Measurements from ENCODE around the gene TOR3A. TPM values are rescaled to one million over a fixed set of nuclear protein-coding genes. Genes with fewer than 3 reads are reported as not detected.

Gene TOR3A
- total and polyA plus RNA-seq, 2 of the 13 experiments (the other 11 are each of a cell fraction or from before 2014, with no cell fraction given) = 14.7 to 28.4 TPM

- TF ChIP-seq ZNF292 (CRISPR knock-in tag; IDR thresholded peaks at IDR 0.05; ENCODE audit: borderline replicate concordance, low read depth) (no peak), ZNF556 (CRISPR knock-in tag; IDR thresholded peaks at IDR 0.05; ENCODE audit: borderline replicate concordance) (peak; percentile 31; the same call in 1 of the 2 replicates), KAT8 (CRISPR knock-in tag; IDR thresholded peaks at IDR 0.05) (peak; percentile 57; the same call in 1 of the 2 replicates), GTF3A (CRISPR knock-in tag; conservative IDR thresholded peaks at IDR 0.05) (peak; percentile 70), ZNF430 (CRISPR knock-in tag; IDR thresholded peaks at IDR 0.05) (no peak), ATF5 (CRISPR knock-in tag; IDR thresholded peaks at IDR 0.05; ENCODE audit: low read depth) (no peak), ZNF282 (IDR thresholded peaks at IDR 0.05; ENCODE audit: partially characterized antibody) (no peak), CAMTA2 (CRISPR knock-in tag; IDR thresholded peaks at IDR 0.05; ENCODE audit: borderline replicate concordance) (peak; percentile 45; the same call in 1 of the 2 replicates), POLR2AphosphoS5 (IDR thresholded peaks at IDR 0.05; ENCODE audit: low read depth, low read length) (peak; percentile 67), SSRP1 (CRISPR knock-in tag; IDR thresholded peaks at IDR 0.05) (no peak), KDM5B (CRISPR knock-in tag; IDR thresholded peaks at IDR 0.05; ENCODE audit: borderline replicate concordance) (peak; percentile 73), DNMT1 (CRISPR knock-in tag; IDR thresholded peaks at IDR 0.05) (no peak; the same call in 1 of the 2 replicates), ZIK1 (CRISPR knock-in tag; IDR thresholded peaks at IDR 0.05; ENCODE audit: borderline replicate concordance, low read depth) (peak; percentile 83; the same call in 1 of the 2 replicates), POLR2AphosphoS2 (IDR thresholded peaks at IDR 0.05; ENCODE audit: low read depth, low read length) (no peak), TCF7L2 (IDR thresholded peaks at IDR 0.05; ENCODE audit: low read depth, low read length) (no peak), MEF2D (CRISPR knock-in tag; IDR thresholded peaks at IDR 0.05) (no peak), ZNF331 (CRISPR knock-in tag; IDR thresholded peaks at IDR 0.05) (no peak; the same call in 1 of the 2 replicates), SIN3A (IDR thresholded peaks at IDR 0.05; ENCODE audit: borderline replicate concordance, low read depth, low read length) (peak; percentile 70; the same call in 1 of the 2 replicates), SATB2 (CRISPR knock-in tag; IDR thresholded peaks at IDR 0.05) (peak; percentile 80; the same call in 1 of the 2 replicates), SP140L (CRISPR knock-in tag; IDR thresholded peaks at IDR 0.05; ENCODE audit: borderline replicate concordance) (no peak), PHF21A (CRISPR knock-in tag; IDR thresholded peaks at IDR 0.05) (peak; percentile 89), ZBTB7B (CRISPR knock-in tag; IDR thresholded peaks at IDR 0.05) (peak; percentile 63), SNRNP70 (IDR thresholded peaks at IDR 0.05; ENCODE audit: low read depth, low read length) (no peak), CENPT (CRISPR knock-in tag; IDR thresholded peaks at IDR 0.05; ENCODE audit: low read depth) (no peak), ZNF549 (CRISPR knock-in tag; IDR thresholded peaks at IDR 0.05) (no peak), NCOA2 (CRISPR knock-in tag; IDR thresholded peaks at IDR 0.05) (peak; percentile 31; the same call in 1 of the 2 replicates)
- TF ChIP-seq, protein P1, sequence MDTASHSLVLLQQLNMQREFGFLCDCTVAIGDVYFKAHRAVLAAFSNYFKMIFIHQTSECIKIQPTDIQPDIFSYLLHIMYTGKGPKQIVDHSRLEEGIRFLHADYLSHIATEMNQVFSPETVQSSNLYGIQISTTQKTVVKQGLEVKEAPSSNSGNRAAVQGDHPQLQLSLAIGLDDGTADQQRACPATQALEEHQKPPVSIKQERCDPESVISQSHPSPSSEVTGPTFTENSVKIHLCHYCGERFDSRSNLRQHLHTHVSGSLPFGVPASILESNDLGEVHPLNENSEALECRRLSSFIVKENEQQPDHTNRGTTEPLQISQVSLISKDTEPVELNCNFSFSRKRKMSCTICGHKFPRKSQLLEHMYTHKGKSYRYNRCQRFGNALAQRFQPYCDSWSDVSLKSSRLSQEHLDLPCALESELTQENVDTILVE (CRISPR knock-in tag; IDR thresholded peaks at IDR 0.05) = no peak
- TF ChIP-seq, protein P2, sequence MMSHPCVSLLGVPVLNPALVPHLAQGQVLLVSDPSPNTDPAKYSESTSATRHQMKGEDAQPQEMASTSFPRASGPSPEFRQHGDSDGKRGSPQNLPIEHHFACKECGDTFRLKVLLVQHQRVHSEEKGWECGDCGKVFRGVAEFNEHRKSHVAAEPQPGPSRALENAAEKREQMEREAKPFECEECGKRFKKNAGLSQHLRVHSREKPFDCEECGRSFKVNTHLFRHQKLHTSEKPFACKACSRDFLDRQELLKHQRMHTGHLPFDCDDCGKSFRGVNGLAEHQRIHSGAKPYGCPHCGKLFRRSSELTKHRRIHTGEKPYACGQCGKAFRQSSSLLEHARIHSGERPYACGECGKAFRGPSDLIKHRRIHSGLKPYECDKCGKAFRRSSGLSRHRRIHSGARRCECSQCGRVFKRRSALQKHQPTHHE (CRISPR knock-in tag; IDR thresholded peaks at IDR 0.05; ENCODE audit: borderline replicate concordance) = peak; percentile 72; the same call in 1 of the 2 replicates
- TF ChIP-seq, protein P3, sequence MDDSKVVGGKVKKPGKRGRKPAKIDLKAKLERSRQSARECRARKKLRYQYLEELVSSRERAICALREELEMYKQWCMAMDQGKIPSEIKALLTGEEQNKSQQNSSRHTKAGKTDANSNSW (CRISPR knock-in tag; IDR thresholded peaks at IDR 0.05; ENCODE audit: borderline replicate concordance) = no peak; the same call in 1 of the 2 replicates
Measured at GRCh38 chr1:179081687-179082332, at the start of gene TOR3A (continued).

Measured in HepG2 (cell line).